GM18499 (cell line): ENCODE data around the gene DFFB.
"Not testable (repeated sequence)": the region's sequence is repeated elsewhere in the genome, so short reads cannot be mapped to it uniquely, and the experiment has no call there.

Experiments
- ATAC-seq: cut with Tn5 transposase; IDR thresholded peaks from one replicate; pipeline ENCODE4 v1.9.1; 2021; ENCODE audit warnings: moderate number of reproducible peaks; ENCODE audit not compliant: insufficient read depth, unreplicated experiment

The DFFB gene

DNA sequence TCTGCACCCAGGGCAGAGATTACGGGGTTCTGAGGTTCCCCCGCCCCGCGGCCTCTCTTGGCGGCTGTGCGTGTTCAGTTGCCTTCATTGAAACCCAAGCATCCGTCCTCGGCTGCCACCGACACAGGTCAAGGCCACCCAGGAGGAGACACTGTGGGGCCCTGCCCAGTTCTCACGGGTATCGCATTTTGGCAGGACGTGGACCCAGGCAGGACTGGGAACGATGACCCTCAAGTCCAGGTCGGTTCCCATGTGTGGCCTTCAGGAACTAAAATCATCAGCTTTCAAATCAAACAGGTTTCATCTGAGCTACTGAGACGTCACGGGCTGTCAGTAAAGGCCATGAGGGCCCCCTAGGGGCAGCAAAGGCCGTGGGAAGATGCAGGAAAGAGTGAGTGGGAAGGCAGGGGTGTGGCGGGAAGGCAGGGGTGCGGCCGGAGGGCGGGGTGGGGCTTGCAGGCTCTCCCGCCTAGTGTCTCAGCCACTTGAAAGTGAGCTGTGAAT lies 49.8 kb downstream of the DFFB start:
- ATAC-seq: no peak

DNA sequence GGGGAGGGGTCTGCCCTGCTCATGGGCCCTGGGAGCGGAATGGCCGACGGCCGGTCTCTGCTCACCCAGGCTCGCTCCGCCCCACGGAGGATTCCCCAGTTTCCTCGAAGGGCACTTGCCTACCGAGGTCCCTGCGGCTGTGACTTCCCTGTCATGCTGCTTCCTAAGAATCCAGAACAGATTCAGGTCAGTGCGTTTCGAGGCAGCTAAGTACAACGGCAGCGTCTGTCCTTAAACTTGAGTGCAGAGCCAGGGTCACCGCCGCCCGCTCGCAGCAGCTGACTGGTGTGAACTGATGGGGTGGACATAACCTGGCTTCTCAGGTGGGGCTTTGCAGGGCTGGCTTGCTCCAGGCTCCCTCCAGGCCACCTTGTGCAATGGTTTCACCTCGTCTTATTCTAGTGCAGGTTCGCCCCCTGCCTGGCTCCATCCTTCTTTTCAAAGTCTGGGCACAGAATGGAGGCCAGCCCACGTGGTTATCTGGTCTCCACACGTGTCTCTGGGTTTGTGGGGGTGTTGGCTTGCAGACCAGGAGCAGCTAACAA lies 50.4 kb downstream of the DFFB start:
- ATAC-seq: no peak

DNA sequence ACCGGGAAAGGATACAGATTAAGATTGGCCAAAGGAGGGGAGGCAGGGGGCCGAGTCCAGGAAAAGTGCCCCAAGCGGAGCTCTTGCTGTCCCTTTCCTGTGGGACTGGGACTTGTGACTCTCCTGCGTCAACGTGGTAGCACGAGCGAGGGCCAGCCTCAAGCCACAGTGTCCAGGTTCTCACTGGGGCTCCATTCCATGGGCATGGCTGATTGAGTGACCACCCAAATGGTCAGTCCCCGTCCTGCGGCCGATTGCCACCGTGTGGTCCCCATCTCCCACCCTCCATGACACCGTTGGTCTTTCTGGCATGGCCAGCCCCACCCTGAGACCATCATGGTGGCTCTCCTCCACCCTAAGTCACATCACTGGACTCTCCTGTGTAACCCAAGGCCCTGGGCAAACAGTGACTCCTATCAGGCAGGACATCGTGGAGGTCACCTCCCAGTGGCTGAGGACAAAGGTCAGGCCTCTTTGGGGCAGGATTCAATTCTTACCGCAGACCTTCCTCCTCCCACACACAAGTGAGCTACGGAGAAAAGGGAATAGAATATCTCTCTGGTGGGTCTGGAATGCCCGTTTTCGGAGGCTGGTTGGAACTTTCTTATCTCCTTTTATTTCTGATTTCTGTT lies 51.7 kb downstream of the DFFB start:
- ATAC-seq: no peak

DNA sequence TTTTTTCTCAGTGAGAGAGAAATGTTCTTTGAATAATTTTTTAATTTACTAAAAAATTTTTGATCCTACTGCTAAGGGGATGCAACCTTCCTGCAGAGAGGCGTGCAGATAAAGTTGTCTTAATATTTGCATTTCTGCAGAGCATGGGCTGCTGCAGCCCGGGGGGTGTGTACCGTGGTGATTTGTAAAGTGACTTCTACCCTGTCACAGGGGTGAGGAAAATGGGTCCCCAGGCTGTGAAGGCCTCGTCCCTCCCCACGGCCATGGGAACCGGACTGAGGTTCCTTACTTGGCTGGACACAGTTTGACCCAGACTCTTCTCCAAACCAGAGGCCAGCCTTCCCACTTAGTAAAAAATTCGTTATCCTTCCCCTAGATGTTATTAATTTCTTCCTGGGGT lies 52.3 kb downstream of the DFFB start:
- no peak for ATAC-seq

DNA sequence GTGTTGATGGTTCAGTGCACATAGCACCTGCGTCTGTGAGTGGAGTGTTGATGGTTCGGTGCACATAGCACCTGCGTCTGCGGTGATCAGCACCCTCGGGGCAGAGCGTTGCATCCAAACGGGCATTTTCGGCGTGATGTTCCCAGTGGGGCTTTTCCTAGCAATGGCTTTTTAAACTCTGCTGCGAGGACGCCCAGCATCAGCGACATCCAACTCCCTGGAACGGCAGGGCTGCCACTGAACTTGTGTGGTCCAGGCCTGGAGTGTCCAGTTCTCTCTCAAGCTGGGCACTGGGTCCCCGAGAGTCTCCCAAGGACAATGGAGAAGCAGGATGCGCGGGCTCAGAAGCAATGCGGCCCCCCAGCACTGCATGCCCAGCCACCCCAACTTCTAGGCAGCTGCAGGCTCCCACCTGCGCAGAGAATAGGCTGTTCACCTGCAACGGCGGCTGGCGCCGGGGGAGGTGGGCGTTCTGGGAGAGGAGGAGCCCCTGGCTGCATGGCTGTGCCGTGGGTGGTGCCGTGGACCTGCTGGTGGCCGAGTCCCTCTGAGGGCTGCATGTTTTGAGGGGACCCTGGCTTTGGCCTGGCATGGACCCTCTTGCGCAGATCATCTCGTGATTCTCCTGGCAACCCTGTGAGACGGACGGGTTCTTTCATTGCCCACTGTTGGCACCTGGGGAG lies 52.9 kb downstream of the DFFB start:
- ATAC-seq: no peak

DNA sequence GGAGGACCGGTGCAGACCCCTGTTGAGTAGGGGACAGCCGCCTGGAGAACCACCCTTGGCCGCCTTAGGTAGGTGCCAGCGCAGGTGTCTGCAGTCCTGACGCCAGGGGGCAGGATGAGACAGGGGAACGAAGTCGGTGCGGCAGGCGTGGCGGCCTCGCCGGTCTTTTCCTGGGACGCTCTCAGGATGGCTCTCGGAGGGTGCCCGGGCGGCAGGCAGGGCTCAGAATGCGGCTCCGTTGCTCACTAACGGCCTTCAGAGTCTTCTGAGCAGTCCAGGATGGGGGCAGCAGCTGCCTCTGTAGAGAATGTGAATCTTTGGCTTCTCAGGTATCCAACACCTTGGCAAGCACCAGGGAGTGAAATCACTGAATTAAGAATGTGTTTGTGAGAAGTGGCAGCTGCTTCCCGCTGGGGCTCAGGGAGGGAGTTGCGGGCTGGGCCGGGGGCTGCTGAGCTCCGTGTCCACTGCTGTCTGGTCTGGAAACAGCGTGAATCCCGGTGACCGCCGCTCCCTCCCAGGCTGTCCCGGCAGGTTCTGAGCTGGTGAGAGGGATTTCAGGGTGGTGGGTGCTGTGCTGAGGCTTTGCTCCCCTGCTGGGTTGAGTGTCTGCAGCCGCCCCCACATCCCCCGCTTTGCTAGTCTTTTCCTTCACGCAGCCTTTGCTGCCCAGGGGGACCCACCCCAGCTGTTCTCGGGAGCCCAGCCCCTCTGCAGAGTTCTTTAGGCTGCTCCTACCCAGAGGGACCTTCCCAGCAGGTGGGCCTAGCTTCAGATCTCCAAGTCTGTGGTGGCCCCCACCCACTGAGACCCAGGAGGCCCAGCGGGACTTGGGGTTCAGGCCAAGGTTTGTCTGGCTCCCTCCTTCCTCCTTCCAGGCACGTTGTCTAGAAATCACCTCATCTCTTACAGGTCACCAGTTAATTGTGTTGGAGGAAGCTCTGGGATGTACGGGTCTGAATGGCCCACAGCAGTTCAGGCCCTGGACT lies 53.9 kb downstream of the DFFB start:
- ATAC-seq: no peak

DNA sequence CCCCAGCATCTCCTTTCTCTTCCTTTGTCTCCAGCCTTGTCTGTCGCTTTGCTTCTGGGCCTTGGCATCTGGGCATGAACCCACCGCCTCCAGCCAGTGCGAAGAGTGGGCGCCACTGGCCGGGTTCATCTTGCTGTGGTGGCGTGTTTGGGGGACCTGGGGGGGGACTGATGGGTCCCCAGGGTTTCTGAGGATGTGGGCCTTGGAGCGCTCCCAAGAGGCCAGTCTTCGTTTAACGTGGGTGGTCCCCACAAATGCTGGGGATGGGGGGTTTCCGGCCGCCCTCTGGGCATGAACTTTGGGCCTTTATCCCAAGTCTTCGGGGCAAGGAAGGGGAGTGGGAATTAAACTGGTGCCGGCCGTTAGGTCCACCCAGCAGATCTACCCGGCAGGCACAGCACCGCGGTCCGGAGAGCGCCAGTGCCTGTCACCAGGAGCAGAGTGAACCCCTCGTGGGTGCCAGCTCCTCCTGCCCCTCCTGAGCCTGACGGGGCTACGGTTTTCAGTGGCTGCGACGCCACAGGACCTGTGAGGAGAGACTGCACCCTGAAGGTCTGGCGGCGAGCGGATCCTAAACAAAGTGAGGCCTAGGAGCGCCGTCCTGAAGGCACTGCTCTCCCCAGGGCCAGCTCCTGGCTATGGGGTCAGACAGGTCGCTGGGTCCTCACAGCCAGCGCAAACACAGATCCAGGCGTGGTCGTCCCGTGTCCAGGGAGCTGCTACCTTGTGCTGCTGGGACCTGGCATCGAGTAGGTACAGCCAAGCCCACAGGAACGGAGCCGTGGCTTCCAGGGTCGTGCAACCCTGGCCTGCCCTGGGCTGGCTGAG lies 54.9 kb downstream of the DFFB start:
- no peak for ATAC-seq

DNA sequence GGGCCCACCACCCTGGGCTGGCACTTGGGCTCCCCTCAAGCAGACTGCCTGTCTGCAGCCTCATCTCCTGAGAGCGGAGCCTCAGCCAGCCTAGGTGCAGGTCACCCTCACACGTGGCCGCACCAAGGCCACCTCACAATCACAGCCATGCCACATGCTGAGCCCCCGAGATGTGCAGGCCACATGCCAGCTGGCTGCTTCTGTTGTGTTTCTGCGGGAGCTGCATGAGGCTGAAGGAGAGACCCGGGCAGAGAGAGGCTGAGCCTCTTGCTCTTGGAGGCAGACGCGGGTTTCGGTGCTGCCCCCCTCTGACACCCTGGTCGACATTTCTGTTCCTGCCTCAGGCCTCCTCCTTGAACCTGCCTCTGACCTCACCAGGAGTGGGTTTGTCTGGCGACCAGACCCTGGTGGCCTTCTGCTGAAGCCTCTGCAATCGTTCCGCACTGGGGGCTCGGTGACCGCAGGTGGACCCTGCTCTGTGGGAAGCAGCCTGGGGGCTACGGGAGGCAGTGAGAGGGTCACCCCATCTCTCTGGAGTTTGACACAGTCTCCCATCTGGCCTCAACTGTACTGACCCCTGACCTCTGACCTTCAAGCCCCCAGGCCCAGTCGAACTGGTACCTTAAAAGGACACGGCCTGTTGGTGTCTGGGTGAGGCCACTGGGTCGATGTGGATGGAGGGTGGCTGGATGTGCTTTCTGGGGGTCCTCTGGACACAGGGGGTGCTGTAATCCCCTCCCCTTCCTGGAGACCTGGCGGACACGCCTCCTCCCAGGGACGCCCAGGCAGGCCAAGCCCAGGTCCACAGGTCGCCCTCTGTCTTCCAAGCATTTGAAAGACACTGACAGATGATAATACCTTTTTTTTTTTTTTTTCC lies 55.8 kb downstream of the DFFB start:
- no peak for ATAC-seq

DNA sequence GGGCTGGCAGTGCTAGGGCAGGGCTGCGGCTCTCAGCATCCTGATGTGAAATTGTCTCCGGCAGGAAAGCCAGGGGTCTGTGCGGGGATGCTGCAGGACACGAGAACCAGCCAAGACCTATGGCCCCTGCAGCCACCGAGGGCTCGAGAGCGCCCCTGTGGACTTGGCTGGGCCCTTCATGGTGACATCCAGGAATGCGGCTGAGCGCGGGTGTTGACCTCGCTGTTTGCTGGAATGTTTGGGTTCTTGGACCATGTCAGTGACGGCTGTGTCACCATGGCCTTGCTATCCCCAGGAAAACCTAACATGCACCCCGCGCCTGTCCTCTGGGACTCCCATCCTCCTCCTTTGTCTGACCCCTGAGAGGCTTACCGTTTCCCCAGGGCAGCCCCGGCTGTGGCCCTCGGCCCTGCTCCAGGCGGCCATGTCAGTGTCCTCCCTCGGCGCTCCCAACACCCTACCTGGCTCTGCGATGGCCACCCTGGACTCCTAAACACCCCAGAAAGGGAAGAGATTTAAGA lies 57.1 kb downstream of the DFFB start:
- ATAC-seq: no peak

DNA sequence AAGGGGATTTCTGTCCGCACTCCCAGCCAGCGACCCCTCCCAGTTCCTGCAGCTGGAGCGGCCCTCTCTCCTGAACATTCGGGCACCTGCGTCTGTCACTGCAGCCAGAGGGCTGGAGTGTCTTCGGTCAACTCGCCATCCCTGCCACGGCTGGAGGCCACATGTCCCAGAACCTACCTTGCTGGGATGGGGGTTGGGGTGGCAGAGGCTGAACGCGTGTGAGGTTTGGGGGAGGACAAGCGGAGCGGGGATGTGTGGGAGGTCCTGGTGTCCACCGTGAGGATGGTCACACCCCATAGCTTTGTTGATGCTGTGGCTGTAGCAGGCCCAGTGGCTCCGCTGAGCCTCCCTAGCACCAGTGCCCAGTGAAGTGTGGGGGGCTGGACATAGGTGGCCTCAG lies 57.6 kb downstream of the DFFB start:
- ATAC-seq: no peak

DNA sequence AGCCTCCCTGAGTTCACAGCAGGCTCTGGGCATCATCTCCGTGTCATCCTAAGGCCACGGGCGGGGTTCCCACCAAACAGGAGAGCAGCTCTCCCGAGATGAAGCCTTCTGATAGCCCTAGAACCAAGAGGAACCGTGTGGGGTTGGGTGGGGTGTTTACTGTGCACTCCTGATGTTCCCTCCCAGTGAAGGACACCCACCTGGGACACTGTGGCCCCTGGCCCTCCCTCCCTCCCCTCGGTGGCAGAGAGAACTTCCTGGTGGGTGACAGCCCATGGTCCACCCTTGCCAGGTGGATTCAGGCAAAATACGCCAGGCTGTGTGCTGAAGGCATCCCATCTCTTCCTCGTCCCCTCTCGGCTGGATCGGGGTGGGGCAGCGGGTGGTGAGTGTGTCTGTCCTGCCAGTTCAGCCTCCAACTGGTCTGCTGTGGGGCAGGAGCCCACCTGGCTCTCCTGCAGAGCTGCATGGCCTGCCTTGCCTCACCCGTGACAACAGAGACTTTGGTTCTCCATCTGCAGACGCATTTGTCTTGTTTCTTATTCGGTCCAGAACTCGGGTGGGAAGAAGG lies 58.4 kb downstream of the DFFB start:
- no peak for ATAC-seq

DNA sequence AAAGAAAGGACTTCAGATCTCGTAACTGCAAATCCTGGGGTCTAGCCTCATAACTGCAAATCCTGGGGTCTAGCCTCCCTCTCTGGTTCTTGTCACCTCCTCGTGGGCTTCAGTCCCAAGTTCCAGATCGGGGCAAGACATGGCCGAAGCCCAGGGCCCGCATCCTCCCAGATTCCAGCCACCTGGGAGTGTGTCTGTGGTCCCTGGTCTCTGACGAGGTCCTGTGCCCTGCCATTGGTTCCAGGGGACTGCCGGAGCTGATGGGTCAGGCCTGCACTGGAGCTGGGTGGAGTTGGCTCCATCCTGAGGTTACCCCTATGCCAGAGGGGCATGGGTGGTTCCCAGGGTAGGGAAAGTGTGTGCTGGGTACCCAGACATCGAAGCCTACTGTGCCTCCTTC lies 60.5 kb downstream of the DFFB start:
- no peak for ATAC-seq

DNA sequence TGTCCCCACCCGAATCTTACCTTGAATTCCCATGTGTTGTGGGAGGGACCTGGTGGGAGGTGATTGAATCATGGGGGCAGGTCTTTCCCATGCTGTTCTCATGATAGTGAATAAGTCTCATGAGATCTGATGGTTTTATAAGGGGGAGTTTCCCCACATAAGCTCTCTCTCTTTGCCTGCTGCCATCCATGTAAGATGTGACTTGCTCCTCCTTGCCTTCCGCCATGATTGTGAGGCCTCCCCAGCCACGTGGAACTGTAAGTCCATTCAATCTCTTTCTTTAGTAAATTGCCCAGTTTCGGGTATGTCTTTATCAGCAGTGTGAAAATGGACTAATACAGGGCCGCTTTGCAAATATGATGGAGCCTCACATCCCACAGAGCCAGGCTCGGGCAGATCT lies 61.1 kb downstream of the DFFB start:
- not testable (repeated sequence) for ATAC-seq

DNA sequence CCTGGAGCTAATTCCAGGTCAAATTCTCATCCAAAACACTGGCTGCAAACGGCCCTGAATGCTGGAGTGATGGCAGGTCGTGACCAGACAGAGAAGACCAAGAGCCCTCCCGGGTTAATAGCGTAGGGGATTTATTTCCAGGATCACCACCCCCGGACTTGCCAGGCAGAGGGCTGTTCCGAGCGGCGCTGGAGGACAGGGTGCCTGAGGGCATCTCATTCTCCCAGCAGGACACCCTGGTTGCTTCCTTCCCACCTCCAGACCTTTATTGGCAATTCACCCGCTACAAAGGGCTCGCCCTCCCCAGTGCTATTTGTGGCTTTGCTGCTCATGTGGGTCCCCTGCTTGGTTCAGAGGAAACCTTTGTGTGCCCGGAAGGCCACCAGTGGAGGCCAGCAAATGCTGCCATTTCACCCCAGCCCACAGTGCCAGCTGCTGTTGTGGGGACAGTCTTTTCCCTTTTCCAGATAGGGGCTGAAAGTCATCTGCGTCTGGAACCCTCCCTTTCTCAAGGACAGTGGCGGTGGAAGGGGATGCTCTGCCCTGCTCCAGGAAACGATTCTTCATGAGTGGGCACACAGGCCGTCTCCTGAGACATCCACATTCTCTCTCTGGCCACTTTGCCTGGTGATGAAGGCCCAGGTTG lies 61.8 kb downstream of the DFFB start:
- no peak for ATAC-seq

DNA sequence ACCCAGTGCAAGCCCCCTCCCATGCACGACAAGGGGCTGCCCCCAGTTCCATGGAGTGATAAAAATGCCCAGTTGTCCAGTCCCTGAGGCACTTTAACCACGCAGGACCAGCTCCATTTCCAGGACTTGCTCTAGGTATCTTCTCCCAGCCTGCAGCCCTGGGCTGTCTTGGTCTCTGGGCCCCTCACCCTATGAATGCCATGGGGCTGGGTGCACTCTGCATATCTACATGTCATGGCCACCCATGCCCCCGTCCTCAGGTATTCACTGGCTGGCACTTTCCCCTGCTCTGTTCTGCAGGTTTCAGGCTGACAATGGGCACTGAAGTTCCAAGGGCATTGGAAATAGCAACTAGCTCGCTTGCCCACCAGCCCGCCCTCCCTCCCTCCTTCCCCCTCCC lies 62.4 kb downstream of the DFFB start:
- no peak for ATAC-seq

DNA sequence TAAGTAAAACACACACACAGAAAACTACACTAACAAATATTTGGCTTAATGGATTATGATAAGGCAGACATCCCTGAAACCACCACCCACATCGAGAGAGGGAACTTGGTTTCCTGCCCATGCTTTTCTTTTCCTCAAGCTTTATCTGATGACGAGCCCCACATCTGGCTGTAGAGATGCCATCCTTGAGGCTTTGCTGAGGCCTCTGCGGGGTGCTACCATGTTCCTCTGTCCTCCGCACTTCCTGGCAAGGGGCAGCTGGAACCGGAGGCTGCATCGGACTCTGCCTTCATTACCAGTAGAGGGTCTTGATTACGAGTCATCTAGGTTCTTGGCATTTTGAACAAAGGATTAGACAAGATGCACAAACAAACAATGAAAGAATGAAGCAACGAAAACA lies 64.5 kb downstream of the DFFB start:
- ATAC-seq: no peak

DNA sequence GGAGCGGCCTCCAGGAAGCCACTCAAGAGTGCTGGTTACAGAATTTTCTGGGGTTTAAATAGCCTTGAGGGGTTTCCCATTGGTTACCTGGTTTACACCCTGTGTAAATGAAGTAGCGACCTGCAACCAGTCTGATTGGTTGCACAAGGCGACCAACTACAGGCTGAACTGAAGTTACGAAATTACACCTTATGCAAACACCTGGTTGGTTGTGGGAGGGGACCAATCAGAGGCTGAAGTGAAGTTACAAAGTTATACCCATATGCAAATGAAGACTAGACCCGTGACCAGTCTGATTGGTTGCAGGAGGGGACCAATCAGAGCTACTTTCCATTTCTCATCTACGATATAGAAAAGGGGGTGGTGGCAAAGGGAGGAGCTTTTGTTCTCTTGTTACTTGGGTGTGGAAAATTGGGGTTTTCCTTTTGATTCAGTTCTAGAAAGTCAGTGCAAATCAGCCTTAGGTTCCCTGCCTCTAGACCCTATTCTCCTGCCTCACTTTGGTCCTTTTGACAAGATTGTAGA lies 65.0 kb downstream of the DFFB start:
- no peak for ATAC-seq

DNA sequence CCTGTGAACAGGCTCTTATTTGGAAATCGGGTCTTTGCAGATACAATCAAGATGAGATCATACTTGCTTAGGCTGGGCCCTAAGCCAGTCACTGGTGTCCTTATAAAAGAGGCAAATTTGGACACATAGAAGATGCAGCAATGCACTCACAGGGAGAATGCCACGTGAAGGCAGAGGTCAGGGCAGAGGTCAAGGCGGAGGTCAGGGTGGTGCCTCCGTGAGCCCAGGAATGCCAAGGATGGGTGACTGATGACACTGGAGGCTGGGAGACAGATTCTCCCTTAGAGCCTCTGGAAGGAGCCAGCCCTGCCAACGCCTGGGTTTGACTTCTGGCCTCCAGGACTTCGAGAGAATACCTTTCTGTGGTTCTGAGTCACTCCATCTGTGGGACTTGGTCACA lies 65.6 kb downstream of the DFFB start:
- ATAC-seq: no peak
